Pulmonary artery endothelial cell (primary cell): ENCODE data around the gene STK36. TPM values are rescaled to one million over a fixed set of nuclear protein-coding genes. Genes with fewer than 3 reads are reported as not detected.

Experiments used
- DNase-seq: peaks from one replicate; pipeline ENCODE4 v3.0.0-alpha.2; 2011; ENCODE audit warnings: low read depth, low spot score
- total RNA-seq: library from RNA; depleted of rRNA; stranded (reverse); fragments of >200 nt; gene quantifications from 2 replicates; pipeline ENCODE4 v1.2.3, GENCODE V29; 2014

STK36 gene
- total RNA-seq, 1 donor from 2014 or later, result 11.5 TPM

- DNase-seq, result no peak
These were observed 48.5 kb downstream of the STK36 start for GRCh38 chr2:218720048-218721041.

GRCh38 chr2:218721488-218721887 lies 49.6 kb downstream of the STK36 start:
- no peak for DNase-seq

- DNase-seq, result no peak
These were observed 50.0 kb downstream of the STK36 start for GRCh38 chr2:218721934-218722333.

- no peak for DNase-seq
These were observed 50.5 kb downstream of the STK36 start for GRCh38 chr2:218722419-218722818.

GRCh38 chr2:218722876-218723785 lies 51.2 kb downstream of the STK36 start:
- no peak for DNase-seq

GRCh38 chr2:218726004-218726574 lies 54.2 kb downstream of the STK36 start:
- DNase-seq, result no peak

GRCh38 chr2:218727502-218728165 lies 55.7 kb downstream of the STK36 start:
- DNase-seq, result no peak

- DNase-seq, result no peak
These were observed 57.8 kb downstream of the STK36 start for GRCh38 chr2:218729640-218730039.

- no peak for DNase-seq
These were observed 60.3 kb downstream of the STK36 start for GRCh38 chr2:218732052-218732760.

- no peak for DNase-seq
These were observed 60.9 kb downstream of the STK36 start for GRCh38 chr2:218732761-218733158.

GRCh38 chr2:218733171-218734021 lies 61.5 kb downstream of the STK36 start:
- DNase-seq, result no peak

GRCh38 chr2:218734190-218734975 lies 62.5 kb downstream of the STK36 start:
- DNase-seq, result no peak

GRCh38 chr2:218736531-218736930 lies 64.6 kb downstream of the STK36 start:
- DNase-seq, result no peak

- DNase-seq, result no peak
These were observed 71.2 kb downstream of the STK36 start for GRCh38 chr2:218743068-218743467.

- no peak for DNase-seq
These were observed 72.7 kb downstream of the STK36 start for GRCh38 chr2:218744615-218745014.

- DNase-seq, result no peak
These were observed 73.3 kb downstream of the STK36 start for GRCh38 chr2:218745160-218745558.

- DNase-seq, result peak; percentile 11
These were observed 73.9 kb downstream of the STK36 start for GRCh38 chr2:218745559-218746469.

- DNase-seq, result no peak
These were observed 74.5 kb downstream of the STK36 start for GRCh38 chr2:218746470-218746795.
